ENCODE measurements around the gene ACKR1.
A peak's percentile ranks its signal among the peaks of the same experiment; 100 is the strongest.

Gene ACKR1

DNA sequence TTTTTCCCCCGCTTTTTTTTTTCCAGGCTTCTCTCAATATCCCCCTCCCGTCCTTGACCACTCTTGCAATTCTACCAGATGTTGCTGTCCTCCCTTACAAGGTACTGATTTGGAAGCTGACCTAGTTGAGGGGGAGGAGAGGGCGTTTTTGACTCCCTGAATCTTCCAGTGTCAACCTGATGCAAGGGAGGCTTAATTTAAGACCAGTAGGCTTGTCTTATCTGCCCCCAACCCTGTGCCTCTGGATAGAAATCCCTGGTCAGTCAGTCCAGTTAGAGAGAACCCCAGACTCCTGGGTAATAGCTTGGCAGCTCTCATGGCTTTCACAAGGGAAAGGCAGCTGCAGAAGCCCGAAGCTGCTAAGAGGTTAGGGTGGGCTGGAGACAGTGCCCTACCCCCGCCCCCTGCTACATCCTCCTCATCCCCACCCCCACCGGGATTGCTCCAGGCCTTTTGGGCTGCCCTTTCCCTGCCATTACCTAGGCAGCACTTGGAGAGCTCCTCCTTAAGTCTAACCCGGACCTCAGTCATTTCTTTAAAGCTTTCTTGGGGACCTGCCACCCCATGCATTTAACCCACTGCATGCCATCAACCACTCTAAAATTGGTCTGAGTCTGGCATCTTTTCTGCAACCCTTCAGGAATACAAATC, 3.6 kb downstream of the ACKR1 start:
- Histone ChIP-seq H2AFZ (ENCODE audit: low read depth, low read length) (no peak overlapping the region), H3K4me1 (ENCODE audit: insufficient read depth, low read length) (no peaks in the 10 kb centered on the region), H3K4me2 (ENCODE audit: insufficient read depth, low read length) (no peak overlapping the region), H3K27ac (ENCODE audit: low read length) (no peak overlapping the region), H3K4me3 (ENCODE audit: low read depth in 1 of 2, low read length in 2 of 2) (no peak overlapping the region), H3K36me3 (ENCODE audit: insufficient read depth, low read length) (no peaks in the 10 kb centered on the region), H3K9me3 (ENCODE audit: insufficient read depth, low read length, severe bottlenecking) (no peaks in the 10 kb centered on the region), H3K79me2 (ENCODE audit: insufficient read depth, low read length) (no peaks in the 10 kb centered on the region), H3K27me3 (ENCODE audit: insufficient read depth, low read length, poor library complexity) (peaks cover 22% of the 10 kb centered on the region), H3K9ac (ENCODE audit: low read depth, low read length) (no peak overlapping the region), H4K20me1 (ENCODE audit: insufficient read depth, low read length) (peaks cover 3% of the 10 kb centered on the region; the same call in 1 of the 2 replicates)
- no peak for ATAC-seq (ENCODE audit: insufficient read depth, low read depth)
- DNase-seq = no peak
- TF ChIP-seq, protein P1, sequence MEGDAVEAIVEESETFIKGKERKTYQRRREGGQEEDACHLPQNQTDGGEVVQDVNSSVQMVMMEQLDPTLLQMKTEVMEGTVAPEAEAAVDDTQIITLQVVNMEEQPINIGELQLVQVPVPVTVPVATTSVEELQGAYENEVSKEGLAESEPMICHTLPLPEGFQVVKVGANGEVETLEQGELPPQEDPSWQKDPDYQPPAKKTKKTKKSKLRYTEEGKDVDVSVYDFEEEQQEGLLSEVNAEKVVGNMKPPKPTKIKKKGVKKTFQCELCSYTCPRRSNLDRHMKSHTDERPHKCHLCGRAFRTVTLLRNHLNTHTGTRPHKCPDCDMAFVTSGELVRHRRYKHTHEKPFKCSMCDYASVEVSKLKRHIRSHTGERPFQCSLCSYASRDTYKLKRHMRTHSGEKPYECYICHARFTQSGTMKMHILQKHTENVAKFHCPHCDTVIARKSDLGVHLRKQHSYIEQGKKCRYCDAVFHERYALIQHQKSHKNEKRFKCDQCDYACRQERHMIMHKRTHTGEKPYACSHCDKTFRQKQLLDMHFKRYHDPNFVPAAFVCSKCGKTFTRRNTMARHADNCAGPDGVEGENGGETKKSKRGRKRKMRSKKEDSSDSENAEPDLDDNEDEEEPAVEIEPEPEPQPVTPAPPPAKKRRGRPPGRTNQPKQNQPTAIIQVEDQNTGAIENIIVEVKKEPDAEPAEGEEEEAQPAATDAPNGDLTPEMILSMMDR (IDR thresholded peaks at IDR 0.05; ENCODE audit: borderline replicate concordance, extremely low read depth, low read length, poor library complexity, severe bottlenecking) = no peak
- TF ChIP-seq EZH2 (IDR thresholded peaks at IDR 0.05; ENCODE audit: borderline replicate concordance, low read depth, low read length, severe bottlenecking) = no peak

DNA sequence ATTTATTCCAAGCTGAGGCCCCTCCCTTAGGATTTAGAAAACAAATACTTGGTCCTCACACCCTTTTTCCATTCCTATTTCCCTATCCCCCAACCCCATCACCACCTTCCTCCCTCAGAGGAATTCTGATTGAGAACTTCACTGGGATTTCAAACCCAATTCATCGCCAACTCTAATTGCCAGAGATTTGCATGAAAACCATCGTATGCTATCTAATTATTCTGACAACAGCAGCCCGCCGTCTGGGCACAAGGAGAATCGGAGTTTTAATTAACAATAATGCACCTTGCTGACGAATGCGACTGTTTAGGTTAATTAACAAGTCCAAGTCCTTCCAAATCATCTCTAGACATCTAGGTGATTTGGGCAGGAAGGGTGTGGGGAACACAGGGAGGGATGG, 4.4 kb downstream of the ACKR1 start:
- Histone ChIP-seq H3K27ac (ENCODE audit: low read length) (no peak overlapping the region), H3K9ac (ENCODE audit: low read depth, low read length) (no peak overlapping the region), H4K20me1 (ENCODE audit: insufficient read depth, low read length) (peaks cover 3% of the 10 kb centered on the region; the same call in 1 of the 2 replicates), H3K27me3 (ENCODE audit: insufficient read depth, low read length, poor library complexity) (peaks cover 21% of the 10 kb centered on the region), H3K36me3 (ENCODE audit: insufficient read depth, low read length) (no peaks in the 10 kb centered on the region), H2AFZ (ENCODE audit: low read depth, low read length) (no peak overlapping the region), H3K4me3 (ENCODE audit: low read depth in 1 of 2, low read length in 2 of 2) (no peak overlapping the region), H3K9me3 (ENCODE audit: insufficient read depth, low read length, severe bottlenecking) (no peaks in the 10 kb centered on the region), H3K4me2 (ENCODE audit: insufficient read depth, low read length) (no peak overlapping the region), H3K79me2 (ENCODE audit: insufficient read depth, low read length) (no peaks in the 10 kb centered on the region), H3K4me1 (ENCODE audit: insufficient read depth, low read length) (no peaks in the 10 kb centered on the region)
- DNase-seq (no peak), ATAC-seq (ENCODE audit: insufficient read depth, low read depth) (no peak)
- no peak for TF ChIP-seq EZH2 (IDR thresholded peaks at IDR 0.05; ENCODE audit: borderline replicate concordance, low read depth, low read length, severe bottlenecking)
- TF ChIP-seq, protein P1 (IDR thresholded peaks at IDR 0.05; ENCODE audit: borderline replicate concordance, extremely low read depth, low read length, poor library complexity, severe bottlenecking) = no peak

DNA sequence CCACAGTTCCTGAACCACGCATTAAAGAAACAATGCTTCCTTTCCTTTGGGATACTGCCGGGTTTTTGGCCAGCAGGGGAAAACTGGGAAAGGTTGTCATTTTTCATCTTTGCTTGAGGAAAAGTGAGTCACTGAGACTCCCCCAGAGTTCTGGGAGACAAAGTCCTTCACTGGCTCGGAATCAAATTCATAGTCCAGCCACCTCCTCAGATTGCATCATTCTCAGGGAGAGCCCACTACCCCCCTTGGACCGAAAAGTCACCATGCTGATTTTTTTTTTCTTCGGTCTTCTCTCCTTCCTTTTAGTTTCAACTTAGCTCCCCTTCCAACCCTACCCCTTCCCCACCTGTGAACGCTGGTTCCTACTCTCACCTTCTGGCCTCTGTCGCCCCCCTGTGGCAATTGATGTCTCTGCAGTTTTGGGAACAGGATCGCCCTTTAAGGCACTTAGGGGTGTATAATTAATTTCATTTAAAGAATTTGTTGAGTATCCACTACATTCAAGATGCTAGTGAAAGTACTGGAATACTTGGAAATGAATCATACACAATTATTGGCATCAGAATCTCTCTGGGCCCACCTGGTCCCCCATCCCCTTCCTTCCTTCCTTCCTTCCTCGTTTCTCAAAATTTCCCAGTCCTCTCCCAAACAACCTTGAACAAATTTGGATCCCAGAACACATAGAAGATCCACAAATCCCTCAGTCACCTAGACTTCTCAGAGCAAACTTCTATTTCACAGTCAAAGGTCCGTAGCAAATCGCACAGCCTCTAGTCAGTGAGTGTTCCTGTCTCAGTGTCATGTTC, 6.9 kb downstream of the ACKR1 start:
- H3K4me3 ChIP-seq (ENCODE audit: low read depth in 1 of 2, low read length in 2 of 2) = no peak overlapping the region
- H3K79me2 ChIP-seq (ENCODE audit: insufficient read depth, low read length) = no peaks in the 10 kb centered on the region
- DNase-seq = peak; percentile 49
- no peaks in the 10 kb centered on the region for H4K20me1 ChIP-seq (ENCODE audit: insufficient read depth, low read length)
- H3K36me3 ChIP-seq (ENCODE audit: insufficient read depth, low read length) = no peaks in the 10 kb centered on the region
- H3K27me3 ChIP-seq (ENCODE audit: insufficient read depth, low read length, poor library complexity) = no peaks in the 10 kb centered on the region
- no peaks in the 10 kb centered on the region for H3K9me3 ChIP-seq (ENCODE audit: insufficient read depth, low read length, severe bottlenecking)
- peak; percentile 58; the same call in 1 of the 3 replicates for ATAC-seq (ENCODE audit: insufficient read depth, low read depth)
- no peak overlapping the region for H3K9ac ChIP-seq (ENCODE audit: low read depth, low read length)
- no peak overlapping the region for H3K4me2 ChIP-seq (ENCODE audit: insufficient read depth, low read length)
- no peak for TF ChIP-seq EZH2 (IDR thresholded peaks at IDR 0.05; ENCODE audit: borderline replicate concordance, low read depth, low read length, severe bottlenecking)
- TF ChIP-seq, protein P1 (IDR thresholded peaks at IDR 0.05; ENCODE audit: borderline replicate concordance, extremely low read depth, low read length, poor library complexity, severe bottlenecking) = peak; percentile 92
- no peaks in the 10 kb centered on the region for H3K4me1 ChIP-seq (ENCODE audit: insufficient read depth, low read length)
- H3K27ac ChIP-seq (ENCODE audit: low read length) = no peak overlapping the region
- no peak overlapping the region for H2AFZ ChIP-seq (ENCODE audit: low read depth, low read length)
